ENCODE data around the gene KIN. TPM values are rescaled to one million over a fixed set of nuclear protein-coding genes. Genes with fewer than 3 reads are reported as not detected.

KIN gene
- total RNA-seq, 1 experiment from 2014 or later = 23.4 TPM

DNA sequence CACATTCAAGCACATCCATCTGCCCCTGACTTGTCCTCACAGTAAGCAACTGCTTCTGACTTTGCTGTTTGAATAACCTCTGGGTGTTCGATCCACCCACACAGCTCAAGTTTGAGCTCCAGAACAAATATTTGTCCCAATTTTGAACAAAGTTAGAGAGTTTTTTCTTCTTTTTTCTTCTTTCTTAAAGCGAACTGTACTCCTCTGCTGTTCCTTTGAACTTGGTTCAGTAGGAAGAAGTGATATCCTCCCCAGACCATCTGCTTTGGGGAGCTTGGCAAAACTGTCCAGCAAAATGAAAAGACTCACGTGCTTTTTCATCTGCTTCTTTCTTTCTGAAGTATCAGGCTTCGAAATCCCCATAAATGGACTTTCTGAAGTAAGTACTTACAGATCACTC is 84.7 kb downstream of the KIN start, which contains the start of gene ITIH2:
Gene ITIH2, plus strand, starts transcription at position 177 of the 400 bp plus-strand sequence. Its CDS starts 119 bp downstream, at position 296.
- H2AFZ ChIP-seq (ENCODE audit: low read length) = no peak within 1 kb of the TSS
- H3K4me3 Mint-ChIP-seq = no peak within 1 kb of the TSS
- no peak within 1 kb of the TSS for H3K4me2 ChIP-seq (ENCODE audit: insufficient read depth, insufficient read length, low read length)
- H3K18ac ChIP-seq (ENCODE audit: insufficient read length, low read depth, low read length) = no peak within 1 kb of the TSS
- H3K79me2 ChIP-seq (ENCODE audit: insufficient read depth, low read length) = no peaks in the 10 kb centered on the region
- peaks cover 2% of the 10 kb centered on the region; the same call in 1 of the 2 replicates for H3K27me3 Mint-ChIP-seq (ENCODE audit: low read depth)
- no peaks in the 10 kb centered on the region for H3K27me3 ChIP-seq (ENCODE audit: insufficient read depth, low read length)
- no peaks in the 10 kb centered on the region for H3K79me1 ChIP-seq (ENCODE audit: insufficient read depth, low read depth, low read length, poor library complexity, severe bottlenecking)
- H2BK15ac ChIP-seq (ENCODE audit: low read depth, low read length) = no peak within 1 kb of the TSS
- H3K9ac ChIP-seq (ENCODE audit: extremely low read depth, insufficient read length, low read length) = no peak within 1 kb of the TSS
- H3K27ac ChIP-seq (ENCODE audit: insufficient read length, low read depth, low read length) = no peak within 1 kb of the TSS
- no peak within 1 kb of the TSS for H3K14ac ChIP-seq (ENCODE audit: insufficient read depth, low read length)
- H3K4ac ChIP-seq (ENCODE audit: low read depth, low read length) = no peak within 1 kb of the TSS
- H4K5ac ChIP-seq (ENCODE audit: insufficient read length, low read depth, low read length) = no peak within 1 kb of the TSS
- no peaks in the 10 kb centered on the region for H3K9me3 ChIP-seq (ENCODE audit: control insufficient read depth, low read depth, low read length)
- H4K91ac ChIP-seq (ENCODE audit: insufficient read length, low read depth, low read length) = no peak within 1 kb of the TSS
- no peak for DNase-seq
- WGBS (ENCODE audit: extremely low coverage, insufficient read length, low lambda C conversion rate) = no CpG with 5 or more reads among the region's 4 CpGs
- H3T11ph ChIP-seq (ENCODE audit: low read length) = no peak within 1 kb of the TSS
- H4K20me1 ChIP-seq (ENCODE audit: control insufficient read depth, insufficient read depth, insufficient read length) = no peaks in the 10 kb centered on the region
- peaks cover 5 to 6% of the 10 kb centered on the region in 2 experiments; a peak in 3 of 4 replicates for H3K4me1 Mint-ChIP-seq
- no peak within 1 kb of the TSS for H2AK5ac ChIP-seq (ENCODE audit: insufficient read length, low read length)
- no peak within 1 kb of the TSS for H3K23ac ChIP-seq (ENCODE audit: insufficient read length, low read depth, low read length)
- no peak for TF ChIP-seq CTCF (conservative IDR thresholded peaks at IDR 0.05)
- no peak within 1 kb of the TSS for H2BK120ac ChIP-seq (ENCODE audit: low read depth, low read length, poor library complexity, severe bottlenecking)
- H3K27ac Mint-ChIP-seq = no peak within 1 kb of the TSS; a peak in 1 of 7 replicates
- no peak within 1 kb of the TSS for H2BK12ac ChIP-seq (ENCODE audit: insufficient read length, low read depth, low read length)
- H3K36me3 Mint-ChIP-seq (ENCODE audit: insufficient read depth in 1 of 3, low read depth in 3 of 3) = no peaks in the 10 kb centered on the region
- peaks cover 0 to 1% of the 10 kb centered on the region in 2 experiments; a peak in 2 of 5 replicates for H3K9me3 Mint-ChIP-seq
- no peaks in the 10 kb centered on the region for H3K23me2 ChIP-seq (ENCODE audit: insufficient read length, low read depth, low read length, poor library complexity, severe bottlenecking)
- no peak within 1 kb of the TSS for H2BK5ac ChIP-seq (ENCODE audit: insufficient read length, low read length)
- H4K8ac ChIP-seq (replicated peaks; ENCODE audit: insufficient read length, low read depth, low read length) = no peak within 1 kb of the TSS
- H3K56ac ChIP-seq (ENCODE audit: insufficient read length, low read depth, low read length) = no peak within 1 kb of the TSS
- no peak within 1 kb of the TSS for H2BK20ac ChIP-seq (ENCODE audit: low read depth, low read length, poor library complexity, severe bottlenecking)
- H3K4me1 ChIP-seq (ENCODE audit: insufficient read depth, low read length) = peaks cover 3% of the 10 kb centered on the region; the same call in 1 of the 2 replicates
